OCI-LY7 (cell line): Measurements from ENCODE around the gene NAT16. TPM values are rescaled to one million over a fixed set of nuclear protein-coding genes. Genes with fewer than 3 reads are reported as not detected.

Source experiments
- BruUV-seq: library from RNA; stranded (reverse); fragments of 400-500 nt; replicated peaks from 2 replicates; lab custom pipeline; 2021; lab: Mats Ljungman, UMichigan
- CTCF ChIA-PET: fragments of 300-600 bp; sonication (Branson Sonifier 250); formaldehyde crosslinking; loops from one replicate; lab custom pipeline; 2022; ENCODE audit warnings: antibody characterized with exemption; ENCODE audit not compliant: unreplicated experiment; lab: Charles Lee
- POLR2A ChIA-PET: fragments of 300-600 bp; sonication (Branson Sonifier 250); formaldehyde crosslinking; loops from one replicate; lab custom pipeline; 2022; ENCODE audit warnings: antibody characterized with exemption; lab: Charles Lee
- DNase-seq: peaks from one replicate; pipeline ENCODE4 v3.0.0-alpha.2; 2015; ENCODE audit warnings: low spot score
- H2AFZ ChIP-seq: fragments of 200-600 bp; sonication (generic), shearing (Covaris generic); 2 replicates; pipeline ENCODE4 v1.6.1; 2014; ENCODE audit warnings: mild to moderate bottlenecking, antibody characterized with exemption, low read length, moderate library complexity
- H3K27ac ChIP-seq: fragments of 200-600 bp; sonication (generic); 2 replicates; pipeline ENCODE4 v1.5.1; 2014; ENCODE audit warnings: mixed run types, low read depth, mild to moderate bottlenecking, moderate library complexity, low read length, inconsistent platforms; ENCODE audit not compliant: poor library complexity, severe bottlenecking
- H3K36me3 ChIP-seq: fragments of 200-600 bp; sonication (generic); 2 replicates; pipeline ENCODE4 v1.6.1; 2014; ENCODE audit warnings: mild to moderate bottlenecking, antibody characterized with exemption, low read length, moderate library complexity, mixed read lengths; ENCODE audit not compliant: insufficient read depth
- H3K4me1 ChIP-seq: fragments of 200-600 bp; sonication (generic); 2 replicates; pipeline ENCODE4 v1.5.1; 2014; ENCODE audit warnings: mild to moderate bottlenecking, low read length; ENCODE audit not compliant: insufficient read depth, poor library complexity, severe bottlenecking
- H3K4me2 ChIP-seq: fragments of 200-600 bp; sonication (generic); 2 replicates; pipeline ENCODE4 v1.6.1; 2014; ENCODE audit warnings: mild to moderate bottlenecking, low read length
- H3K4me3 ChIP-seq: fragments of 200-600 bp; sonication (generic); 2 replicates; pipeline ENCODE4 v1.5.1; 2014; ENCODE audit warnings: mild to moderate bottlenecking, low read depth, low read length; ENCODE audit not compliant: poor library complexity, severe bottlenecking
- H3K79me2 ChIP-seq: fragments of 200-600 bp; sonication (generic); 2 replicates; pipeline ENCODE4 v1.6.1; 2016; ENCODE audit warnings: low read depth, mild to moderate bottlenecking, low read length, moderate library complexity, mixed read lengths; ENCODE audit not compliant: insufficient read depth
- H3K9me2 ChIP-seq: fragments of 200-600 bp; sonication (generic); 2 replicates; pipeline ENCODE4 v1.6.1; 2016; ENCODE audit warnings: mild to moderate bottlenecking, low read length, mixed read lengths; ENCODE audit not compliant: insufficient read depth
- H3K9me3 ChIP-seq: fragments of 200-600 bp; sonication (generic); 2 replicates; pipeline ENCODE4 v1.6.1; 2014; ENCODE audit warnings: mild to moderate bottlenecking, mixed run types, low read length, mixed read lengths
- H4K20me1 ChIP-seq: fragments of 200-600 bp; sonication (generic); 2 replicates; pipeline ENCODE4 v1.6.1; 2014; ENCODE audit warnings: mild to moderate bottlenecking, antibody characterized with exemption, low read length, moderate library complexity, mixed read lengths; ENCODE audit not compliant: insufficient read depth
- CTCF ChIP-seq: fragments of 200-600 bp; sonication (generic); conservative IDR thresholded peaks from 2 replicates; pipeline ENCODE4 v1.5.1; 2014; ENCODE audit warnings: mild to moderate bottlenecking, antibody characterized with exemption, low read length, moderate library complexity, mixed read lengths
- EZH2phosphoT487 ChIP-seq: fragments of 200-600 bp; sonication (generic); IDR thresholded peaks from 2 replicates; pipeline ENCODE4 v1.6.1; 2018; ENCODE audit warnings: low read depth, borderline replicate concordance, mild to moderate bottlenecking, mixed run types, antibody characterized with exemption, low read length, moderate library complexity, mixed read lengths
- intact Hi-C: fragments of 100-400 bp; cut with micrococcal nuclease; formaldehyde crosslinking; loops from one replicate; pipeline ENCODE4 v1.10.0; 2022; ENCODE audit not compliant: unreplicated experiment
- total RNA-seq, 2 experiments: library from RNA; depleted of rRNA in 1 of 2; stranded (reverse); fragments of >200 nt in 1 of 2; shearing (Covaris generic) in 1 of 2; gene quantifications; 2 replicates each; pipeline ENCODE4 v1.2.3, GENCODE V29; 2014 to 2022

The NAT16 gene
- total RNA-seq, 2 experiments from 2014 or later = 0.22 TPM; not detected in 1

GRCh38 chr7:101223528-101223927 lies 43.4 kb upstream of the NAT16 start:
- TF ChIP-seq EZH2phosphoT487 = no peak
- no peak for TF ChIP-seq CTCF
- no peaks in the 10 kb centered on the region for H3K9me2 ChIP-seq
- H3K9me3 ChIP-seq = no peaks in the 10 kb centered on the region
- POLR2A ChIA-PET = no interaction called here
- no peaks in the 10 kb centered on the region for H4K20me1 ChIP-seq
- CTCF ChIA-PET = no interaction called here
- peaks cover 17% of the 10 kb centered on the region for H3K4me1 ChIP-seq
- no peak overlapping the region for H2AFZ ChIP-seq
- DNase-seq = no peak
- TSS peak; percentile 85 for BruUV-seq
- H3K27ac ChIP-seq = no peak overlapping the region
- intact Hi-C loops = no loop called here
- no peak overlapping the region for H3K4me3 ChIP-seq
- H3K4me2 ChIP-seq = no peak overlapping the region
- H3K79me2 ChIP-seq = no peaks in the 10 kb centered on the region
- peaks cover 27% of the 10 kb centered on the region for H3K36me3 ChIP-seq

GRCh38 chr7:101222275-101222830 lies 42.3 kb upstream of the NAT16 start:
- H3K4me1 ChIP-seq = peaks cover 11% of the 10 kb centered on the region
- no peaks in the 10 kb centered on the region for H3K9me3 ChIP-seq
- H3K79me2 ChIP-seq = no peaks in the 10 kb centered on the region
- H3K4me2 ChIP-seq = no peak overlapping the region
- ChIA-PET POLR2A (no interaction called here), CTCF (interaction anchor here (0.6 kb wide), 1 partner anchor 614 kb away, joined by 3 read pairs; no protein-coding TSS in a partner anchor)
- no peaks in the 10 kb centered on the region for H4K20me1 ChIP-seq
- H3K36me3 ChIP-seq = peaks cover 25% of the 10 kb centered on the region
- H3K27ac ChIP-seq = no peak overlapping the region
- BruUV-seq = no TSS peak
- H3K9me2 ChIP-seq = no peaks in the 10 kb centered on the region
- no peak overlapping the region for H3K4me3 ChIP-seq
- TF ChIP-seq CTCF (no peak), EZH2phosphoT487 (no peak)
- intact Hi-C loops = no loop called here
- no peak overlapping the region for H2AFZ ChIP-seq
- no peak for DNase-seq

- POLR2A ChIA-PET = interaction anchor here (0.6 to 0.7 kb wide), 3 partner anchors 20 to 413 kb away, joined by 3 to 7 read pairs (median 5); partner anchors contain the start of gene MOGAT3
- BruUV-seq = no TSS peak
- Histone ChIP-seq H3K4me3 (no peak overlapping the region), H4K20me1 (no peaks in the 10 kb centered on the region), H3K4me2 (no peak overlapping the region), H3K79me2 (no peaks in the 10 kb centered on the region), H2AFZ (no peak overlapping the region), H3K4me1 (peaks cover 18% of the 10 kb centered on the region), H3K9me3 (no peaks in the 10 kb centered on the region), H3K9me2 (no peaks in the 10 kb centered on the region), H3K27ac (no peak overlapping the region), H3K36me3 (peaks cover 18% of the 10 kb centered on the region)
- DNase-seq = no peak
- TF ChIP-seq EZH2phosphoT487 = no peak
- no peak for TF ChIP-seq CTCF
- CTCF ChIA-PET = no interaction called here
- intact Hi-C loops = no loop called here
Measured at GRCh38 chr7:101220295-101220694, 40.2 kb upstream of the NAT16 start.
